HG03565 (cell line): ENCODE results near the gene ABCF3.

Source experiments
- ATAC-seq: cut with Tn5 transposase; IDR thresholded peaks from one replicate; pipeline ENCODE4 v1.9.1; 2021; ENCODE audit warnings: mild to moderate bottlenecking, moderate library complexity; ENCODE audit not compliant: unreplicated experiment

Gene ABCF3

GRCh38 chr3:184230603-184231528 is 44.9 kb downstream of the ABCF3 start:
- ATAC-seq, result no peak

- no peak for ATAC-seq
These were observed 45.7 kb downstream of the ABCF3 start for GRCh38 chr3:184231671-184232070.

- ATAC-seq, result no peak
These were observed 47.3 kb downstream of the ABCF3 start for GRCh38 chr3:184233127-184233843.

GRCh38 chr3:184234224-184234623 is 48.2 kb downstream of the ABCF3 start:
- no peak for ATAC-seq

- ATAC-seq, result no peak
These were observed 48.8 kb downstream of the ABCF3 start for GRCh38 chr3:184234671-184235380.

DNA sequence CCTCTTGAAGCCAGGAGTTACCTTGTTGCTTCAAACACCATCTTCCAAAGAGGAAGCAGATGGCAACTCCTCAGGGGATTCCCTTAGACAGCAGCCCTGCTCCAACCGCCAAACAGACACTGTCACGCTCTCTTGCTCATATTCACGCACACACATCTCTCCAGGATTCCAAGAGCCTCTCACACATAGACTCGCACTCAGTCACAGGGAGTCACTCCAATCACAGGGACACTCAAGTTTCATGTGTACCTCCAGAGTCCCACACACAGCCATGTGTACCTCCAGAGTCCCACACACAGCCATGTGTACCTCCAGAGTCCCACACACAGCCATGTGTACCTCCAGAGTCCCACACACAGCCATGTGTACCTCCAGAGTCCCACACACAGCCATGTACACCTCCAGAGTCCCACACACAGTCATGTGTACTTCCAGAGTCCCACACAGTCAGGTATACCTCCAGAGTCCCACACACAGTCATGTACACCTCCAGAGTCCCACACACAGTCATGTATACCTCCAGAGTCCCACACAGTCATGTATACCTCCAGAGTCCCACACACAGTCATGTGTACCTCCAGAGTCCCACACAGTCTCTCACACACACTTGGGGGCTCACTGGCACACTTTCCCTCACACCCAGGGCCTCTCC is 49.5 kb downstream of the ABCF3 start:
- no peak for ATAC-seq

DNA sequence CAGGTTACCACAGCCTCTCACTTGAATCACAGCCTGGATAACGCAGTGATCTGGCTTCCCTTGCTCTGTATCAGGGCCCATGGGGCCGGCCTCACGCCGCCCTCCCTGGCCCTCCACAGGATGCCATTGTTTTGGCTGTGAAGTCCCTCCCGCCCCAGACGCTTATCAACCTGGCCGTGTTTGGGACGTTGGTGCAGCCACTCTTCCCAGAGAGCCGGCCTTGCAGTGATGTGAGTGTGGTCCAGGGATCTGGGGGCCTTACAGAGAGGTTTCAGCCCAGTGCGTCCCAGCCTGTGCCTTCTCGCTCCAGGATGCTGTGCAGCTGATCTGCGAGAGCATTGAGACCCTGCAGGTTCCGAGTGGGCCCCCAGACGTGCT is 50.0 kb downstream of the ABCF3 start:
- ATAC-seq, result no peak

DNA sequence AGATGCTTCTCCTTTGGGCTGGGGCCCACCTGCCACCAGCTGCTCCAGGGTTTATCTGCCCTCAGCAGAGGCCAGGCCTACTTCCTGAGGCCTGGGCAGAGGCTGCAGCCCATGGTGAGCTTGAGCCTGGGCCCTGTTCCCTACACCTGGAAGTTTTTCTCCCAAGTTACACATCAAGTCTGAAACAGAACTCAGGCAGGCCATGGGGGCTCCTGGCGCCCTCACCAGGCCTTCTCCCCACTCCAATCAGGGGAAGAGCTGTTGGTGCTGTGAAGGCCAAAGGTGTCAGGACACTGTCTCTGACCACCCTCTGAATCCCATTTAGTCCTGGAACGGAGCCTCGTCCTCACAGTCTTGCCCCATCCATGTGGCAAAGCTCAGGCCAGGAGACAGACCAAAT is 50.6 kb downstream of the ABCF3 start:
- ATAC-seq, result no peak

GRCh38 chr3:184237211-184237610 is 51.2 kb downstream of the ABCF3 start:
- ATAC-seq, result no peak

DNA sequence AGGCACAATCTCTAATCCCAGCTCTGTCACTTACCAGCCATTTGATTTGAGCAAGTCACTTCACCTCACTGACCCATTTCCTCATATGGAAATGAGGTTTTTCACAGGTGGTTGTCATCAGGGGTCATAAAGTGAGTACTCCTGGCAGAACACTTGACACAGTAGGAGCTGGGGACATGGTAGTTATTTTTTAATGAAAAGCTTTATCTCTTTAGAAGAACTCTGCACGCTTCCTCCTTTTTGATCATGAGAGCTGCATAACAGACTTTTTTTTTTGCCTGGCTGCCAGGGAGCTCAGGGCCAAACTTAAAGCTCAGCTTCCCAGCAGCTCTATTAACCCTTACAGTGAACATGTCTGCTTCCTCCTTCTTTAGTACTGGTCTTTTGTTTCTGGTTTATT is 51.8 kb downstream of the ABCF3 start:
- no peak for ATAC-seq

GRCh38 chr3:184238246-184238818 is 52.3 kb downstream of the ABCF3 start:
- no peak for ATAC-seq

GRCh38 chr3:184239221-184239620 is 53.2 kb downstream of the ABCF3 start:
- no peak for ATAC-seq

- ATAC-seq, result no peak
These were observed 53.7 kb downstream of the ABCF3 start for GRCh38 chr3:184239708-184240107.

DNA sequence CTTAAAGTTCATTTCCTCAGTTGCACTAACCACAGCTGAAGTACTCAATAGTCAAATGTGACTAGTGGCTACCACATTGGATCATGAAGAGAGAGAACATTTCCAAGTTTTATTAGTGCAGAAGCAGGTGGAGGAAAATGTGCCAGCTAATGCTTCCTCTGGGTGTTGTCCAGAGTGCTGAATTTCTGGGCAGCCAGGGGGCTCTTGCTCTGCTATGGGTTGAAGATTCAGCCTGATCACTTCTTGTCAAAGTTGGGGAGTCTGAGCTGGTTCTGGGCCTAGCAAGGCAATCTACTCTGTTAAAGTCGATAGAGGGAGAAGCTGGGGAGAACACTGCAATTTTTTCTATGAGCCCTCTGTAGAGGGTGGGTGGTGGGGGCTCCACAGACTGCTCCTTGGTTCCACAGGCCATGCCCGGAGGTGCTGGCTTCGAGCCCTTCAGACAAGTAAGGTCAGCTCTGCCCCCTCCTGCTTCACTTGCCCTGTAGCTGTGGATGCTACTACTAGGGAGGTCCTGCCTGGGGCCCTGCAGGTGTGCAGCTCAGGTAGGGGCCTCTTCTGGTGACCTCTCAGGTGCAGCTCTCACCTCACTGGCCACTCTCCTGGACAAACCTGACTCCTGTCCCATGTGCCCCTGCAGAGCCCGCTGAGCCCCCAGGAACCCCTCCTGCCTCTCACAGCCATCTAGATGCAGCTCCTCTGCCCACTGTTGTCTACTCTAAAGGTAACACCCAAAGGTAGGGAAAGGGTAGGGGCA is 54.6 kb downstream of the ABCF3 start:
- ATAC-seq, result no peak

DNA sequence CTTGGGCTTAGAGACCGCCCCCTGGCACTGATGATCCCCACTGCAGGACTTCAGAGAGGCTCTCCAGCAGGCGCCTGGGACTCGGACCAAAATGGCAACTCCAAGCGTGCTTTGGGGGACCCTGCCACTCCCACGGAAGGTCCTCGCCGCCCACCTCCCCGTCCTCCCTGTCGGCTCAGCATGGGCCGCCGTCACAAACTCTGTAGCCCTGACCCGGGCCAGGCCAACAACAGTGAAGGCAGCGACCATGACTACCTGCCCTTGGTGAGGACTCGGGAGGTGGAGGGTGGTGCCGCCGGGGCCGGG is 55.1 kb downstream of the ABCF3 start:
- no peak for ATAC-seq

GRCh38 chr3:184241447-184242296 is 55.7 kb downstream of the ABCF3 start:
- ATAC-seq, result no peak

DNA sequence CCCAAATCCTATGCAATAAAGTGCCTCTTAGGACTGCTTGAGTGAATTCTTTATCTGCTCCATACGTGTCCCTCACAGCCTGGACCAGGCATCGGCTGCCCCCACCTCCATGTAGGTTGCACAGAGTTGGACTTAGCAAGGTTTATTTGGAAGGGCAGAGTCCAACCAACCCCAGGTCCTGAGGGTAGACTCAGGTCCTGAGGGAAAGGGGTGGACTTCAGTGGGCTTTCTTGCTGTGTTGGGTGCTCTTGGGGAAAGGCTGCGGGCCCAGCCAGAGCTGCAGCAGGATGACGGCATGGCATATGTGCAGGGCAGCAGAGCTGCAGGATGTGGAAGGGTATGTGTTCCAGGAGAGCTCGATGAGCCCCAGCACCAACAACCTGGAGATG is 56.3 kb downstream of the ABCF3 start:
- ATAC-seq, result no peak
